A549 treated with GW870086 at 1 μM for 4 hours (cell line): ENCODE data around the gene PREX1. TPM values are rescaled to one million over a fixed set of nuclear protein-coding genes. Genes with fewer than 3 reads are reported as not detected.

Source experiments
- total RNA-seq: library from RNA; stranded (reverse); fragments of 200-300 nt; extraction: Qiagen RNA extraction; gene quantifications from 5 replicates; pipeline ENCODE4 v1.2.3, GENCODE V29; 2022; ENCODE audit warnings: low read depth

PREX1 gene, protein sequence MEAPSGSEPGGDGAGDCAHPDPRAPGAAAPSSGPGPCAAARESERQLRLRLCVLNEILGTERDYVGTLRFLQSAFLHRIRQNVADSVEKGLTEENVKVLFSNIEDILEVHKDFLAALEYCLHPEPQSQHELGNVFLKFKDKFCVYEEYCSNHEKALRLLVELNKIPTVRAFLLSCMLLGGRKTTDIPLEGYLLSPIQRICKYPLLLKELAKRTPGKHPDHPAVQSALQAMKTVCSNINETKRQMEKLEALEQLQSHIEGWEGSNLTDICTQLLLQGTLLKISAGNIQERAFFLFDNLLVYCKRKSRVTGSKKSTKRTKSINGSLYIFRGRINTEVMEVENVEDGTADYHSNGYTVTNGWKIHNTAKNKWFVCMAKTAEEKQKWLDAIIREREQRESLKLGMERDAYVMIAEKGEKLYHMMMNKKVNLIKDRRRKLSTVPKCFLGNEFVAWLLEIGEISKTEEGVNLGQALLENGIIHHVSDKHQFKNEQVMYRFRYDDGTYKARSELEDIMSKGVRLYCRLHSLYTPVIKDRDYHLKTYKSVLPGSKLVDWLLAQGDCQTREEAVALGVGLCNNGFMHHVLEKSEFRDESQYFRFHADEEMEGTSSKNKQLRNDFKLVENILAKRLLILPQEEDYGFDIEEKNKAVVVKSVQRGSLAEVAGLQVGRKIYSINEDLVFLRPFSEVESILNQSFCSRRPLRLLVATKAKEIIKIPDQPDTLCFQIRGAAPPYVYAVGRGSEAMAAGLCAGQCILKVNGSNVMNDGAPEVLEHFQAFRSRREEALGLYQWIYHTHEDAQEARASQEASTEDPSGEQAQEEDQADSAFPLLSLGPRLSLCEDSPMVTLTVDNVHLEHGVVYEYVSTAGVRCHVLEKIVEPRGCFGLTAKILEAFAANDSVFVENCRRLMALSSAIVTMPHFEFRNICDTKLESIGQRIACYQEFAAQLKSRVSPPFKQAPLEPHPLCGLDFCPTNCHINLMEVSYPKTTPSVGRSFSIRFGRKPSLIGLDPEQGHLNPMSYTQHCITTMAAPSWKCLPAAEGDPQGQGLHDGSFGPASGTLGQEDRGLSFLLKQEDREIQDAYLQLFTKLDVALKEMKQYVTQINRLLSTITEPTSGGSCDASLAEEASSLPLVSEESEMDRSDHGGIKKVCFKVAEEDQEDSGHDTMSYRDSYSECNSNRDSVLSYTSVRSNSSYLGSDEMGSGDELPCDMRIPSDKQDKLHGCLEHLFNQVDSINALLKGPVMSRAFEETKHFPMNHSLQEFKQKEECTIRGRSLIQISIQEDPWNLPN (N-terminal part only)
- 10.7 to 13.0 TPM (median 12.3 TPM) in 5 replicates for total RNA-seq

DNA sequence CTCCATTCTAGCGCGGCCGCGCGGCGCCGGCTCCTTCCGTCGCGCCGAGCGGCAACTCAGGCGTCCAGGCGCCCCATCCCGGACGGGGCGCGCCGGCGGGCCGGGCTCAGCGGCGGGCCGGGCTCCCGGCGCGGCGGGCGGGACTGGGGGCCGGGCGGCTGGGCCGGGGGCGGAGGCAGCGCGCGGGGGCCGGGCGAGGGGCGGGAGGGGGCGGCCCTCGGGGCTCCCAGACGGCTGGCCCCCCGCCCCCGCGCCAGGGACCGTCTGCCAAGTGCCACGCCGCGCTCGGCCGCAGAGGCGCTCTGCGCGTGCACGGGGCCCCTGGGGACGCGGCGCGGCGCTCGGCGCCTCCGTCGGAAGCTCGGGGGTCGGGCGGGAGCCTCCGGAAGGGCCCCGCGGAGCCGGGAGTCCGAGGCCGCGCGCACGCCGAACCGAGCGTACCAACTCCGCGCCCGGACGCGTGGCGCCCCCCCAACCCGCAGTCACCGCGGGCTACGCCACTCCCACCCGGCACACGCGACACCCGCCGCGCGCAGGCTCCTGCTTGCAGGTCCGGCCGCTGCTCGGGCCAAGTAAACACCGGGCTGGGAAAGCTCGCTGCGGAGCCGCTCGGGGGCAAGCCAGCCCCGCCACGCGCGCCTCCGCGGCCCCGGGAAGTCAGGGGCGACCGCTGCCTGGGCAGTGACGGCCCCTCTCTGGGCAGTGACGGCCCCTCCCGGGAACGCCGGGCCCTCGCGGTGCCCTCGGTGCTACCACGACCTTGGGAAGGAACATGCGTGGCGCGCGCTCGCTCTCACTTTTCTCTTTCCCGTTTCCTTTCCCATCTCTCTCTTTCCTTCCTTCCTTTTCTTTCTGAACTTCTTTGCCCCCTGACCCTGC lies at the start of gene PREX1:
Gene PREX1 (minus strand): TSS at position 145 of the 879 bp plus-strand sequence. CDS start 139 bp downstream, at position 6.

Other genes with a start within 250 kb of the PREX1 start
- 9.9 to 15.7 TPM (median 14.3 TPM) in 5 replicates for gene ARFGEF2, start 93.7 kb upstream of the PREX1 start, total RNA-seq
- gene CSE1L, start 218.3 kb upstream of the PREX1 start, total RNA-seq = 85.1 to 106 TPM (median 92.0 TPM) in 5 replicates